NCI-H2107 treated with DMSO at 0.1 percent for 48 hours (cell line): ENCODE data around the gene DCAF7.

Experiments used
- DNase-seq: peaks from one replicate; lab custom pipeline; 2025; ENCODE audit not compliant: unreplicated experiment; lab: John Stamatoyannopoulos, UW

Gene DCAF7

GRCh38 chr17:63543822-63544420 lies 6.4 kb upstream of the DCAF7 start:
- DNase-seq: no peak

GRCh38 chr17:63544467-63545301 lies 5.6 kb upstream of the DCAF7 start:
- DNase-seq: no peak

DNA sequence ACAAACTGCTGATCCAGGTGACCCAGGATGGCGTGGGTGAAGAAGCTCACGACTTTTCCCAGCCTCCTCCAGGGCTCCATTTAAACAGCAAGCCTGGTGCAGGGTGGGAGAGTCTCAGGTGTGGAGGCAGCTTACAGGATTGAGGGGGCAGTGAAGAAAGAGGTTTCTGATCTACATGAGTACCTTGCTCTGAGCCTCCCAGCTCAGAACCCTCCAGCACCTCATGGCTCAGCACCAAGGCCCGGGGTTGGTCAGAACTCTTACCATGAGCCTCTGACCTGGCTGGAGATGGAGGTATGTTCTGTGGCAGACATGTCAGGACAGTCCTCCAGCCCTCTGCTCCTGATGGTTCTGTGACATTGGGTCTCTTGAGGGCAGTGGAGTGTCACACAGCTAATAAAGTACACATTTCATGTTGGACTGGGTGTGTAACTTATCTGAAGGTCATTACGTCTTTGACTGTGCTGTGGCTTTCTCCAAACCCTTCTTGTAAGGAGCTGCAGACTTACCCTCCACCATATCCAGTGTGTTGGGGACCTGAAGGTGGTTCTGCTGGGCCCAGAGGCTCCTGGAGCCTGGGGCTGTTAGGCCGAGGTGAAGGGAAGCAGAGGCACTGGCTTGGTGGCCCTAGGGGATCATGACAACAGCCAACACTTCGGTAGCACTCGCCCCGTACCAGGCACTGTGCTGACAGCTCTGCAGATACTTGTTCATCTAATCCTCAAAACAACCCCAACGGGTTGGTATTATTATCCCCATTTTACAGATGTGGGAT lies 3.8 kb upstream of the DCAF7 start:
- DNase-seq: no peak

GRCh38 chr17:63547083-63547523 lies 3.2 kb upstream of the DCAF7 start:
- DNase-seq: no peak

DNA sequence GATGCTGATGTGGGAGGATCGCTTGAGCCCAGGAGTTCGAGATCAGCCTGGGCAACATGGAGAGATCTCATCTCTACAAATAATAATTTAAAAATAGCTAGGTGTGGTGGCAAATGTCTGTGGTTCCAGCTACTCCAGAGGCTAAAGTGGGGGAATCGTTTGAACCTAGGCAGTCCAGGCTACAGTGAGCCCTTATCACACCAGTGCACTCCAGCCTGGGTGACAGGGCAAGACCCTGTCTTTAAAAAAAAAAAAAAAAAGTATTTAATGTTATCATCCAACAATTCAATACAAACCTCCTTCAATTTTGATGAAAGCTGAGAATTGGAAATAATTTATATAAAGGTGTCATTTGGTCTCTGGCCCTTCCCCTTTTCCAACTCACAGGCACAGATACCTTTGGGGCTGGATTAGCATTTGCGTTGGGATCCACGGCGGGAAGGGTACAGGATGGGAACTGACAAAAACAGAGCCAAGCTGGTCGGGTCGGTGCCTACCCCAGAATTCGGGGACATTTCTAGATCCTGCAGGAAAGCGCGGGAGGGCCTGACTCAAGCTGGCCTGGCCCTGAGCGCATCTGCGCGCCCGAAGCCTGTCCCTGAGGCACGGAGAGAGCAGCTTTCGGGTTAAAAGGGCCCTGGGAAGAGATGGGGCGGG lies 860 bp upstream of the DCAF7 start:
- no peak for DNase-seq

DNA sequence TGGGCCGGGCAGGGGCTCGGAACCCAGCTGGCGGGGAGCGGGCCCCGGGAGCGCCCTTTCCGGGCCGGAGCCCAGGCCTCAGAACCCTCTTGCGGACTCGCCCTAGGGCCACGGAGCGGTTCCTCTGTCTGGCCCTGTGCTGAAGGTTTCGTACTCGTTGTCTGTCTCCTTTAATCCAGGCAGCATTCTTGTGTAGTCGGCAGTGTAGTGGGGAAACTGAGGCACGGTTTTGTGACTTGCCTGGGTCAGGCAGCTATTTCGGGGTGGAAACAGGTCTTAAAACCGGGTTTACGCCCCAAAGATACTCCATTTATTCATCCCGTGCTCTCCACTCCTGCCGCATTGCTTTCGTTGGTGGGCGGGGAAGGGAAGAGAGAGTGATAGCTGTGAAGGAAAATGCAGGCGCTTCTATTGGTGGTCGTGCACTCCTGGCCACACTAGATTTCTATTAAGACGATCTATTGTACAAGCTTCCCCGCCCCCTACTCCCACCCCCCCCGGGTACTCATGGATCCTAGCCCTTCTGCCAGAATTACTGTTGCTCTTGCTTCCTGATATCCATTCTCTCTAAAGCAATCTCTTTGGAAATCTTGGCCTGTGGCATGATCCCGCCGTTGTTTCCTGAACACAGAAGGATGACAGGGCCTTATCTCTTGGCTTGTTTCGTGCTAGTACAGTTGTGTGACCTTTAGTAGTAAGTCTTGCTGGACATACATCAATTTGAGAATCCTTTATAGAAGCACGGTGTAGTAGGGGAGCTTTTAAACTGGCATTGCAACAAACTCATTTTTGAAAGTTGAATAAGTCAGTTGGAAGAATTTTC lies 751 bp downstream of the DCAF7 start:
- DNase-seq: peak; percentile 17

DNA sequence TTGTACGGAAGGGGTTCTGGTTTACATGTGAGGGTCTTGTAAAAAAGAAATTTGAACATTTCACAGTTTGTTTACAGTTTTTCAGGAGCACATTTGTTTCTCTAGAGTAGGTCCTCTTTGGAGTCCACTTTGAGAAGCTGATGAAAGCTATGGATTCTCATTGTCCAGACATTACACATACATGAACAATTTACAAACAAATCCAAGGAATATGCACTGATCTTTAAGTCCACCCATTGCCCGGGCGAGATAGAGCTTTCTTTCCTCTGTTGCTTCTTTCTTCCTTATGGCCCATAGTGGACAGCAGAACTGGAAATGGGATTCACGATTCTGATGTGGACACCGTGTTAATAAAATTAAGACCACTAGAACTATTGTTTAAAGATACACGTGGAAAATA lies 1.9 kb downstream of the DCAF7 start:
- DNase-seq: no peak

- no peak for DNase-seq
These were observed 5.4 kb downstream of the DCAF7 start for GRCh38 chr17:63555500-63556156.

GRCh38 chr17:63557416-63557815 lies 7.1 kb downstream of the DCAF7 start:
- no peak for DNase-seq

DNA sequence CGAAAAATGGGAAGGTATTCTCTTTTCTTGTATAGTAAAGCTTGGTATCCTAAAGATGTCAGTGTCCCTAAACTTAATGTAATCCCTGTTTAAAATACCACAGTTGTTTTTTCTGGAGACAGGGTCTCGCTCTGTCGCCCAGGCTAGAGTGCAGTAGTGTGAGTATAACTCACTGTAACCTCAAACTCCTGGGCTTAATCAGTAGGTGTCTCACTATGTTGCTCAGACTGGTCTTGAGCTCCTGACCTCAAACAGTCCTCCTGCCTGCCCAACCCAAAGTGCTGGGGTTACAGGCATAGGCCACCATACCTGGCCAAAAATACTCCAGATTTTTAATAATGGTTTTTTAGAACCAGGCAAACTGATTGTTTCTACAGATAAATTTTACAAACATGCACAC lies 8.2 kb downstream of the DCAF7 start:
- no peak for DNase-seq

- DNase-seq: no peak
These were observed 11.5 kb downstream of the DCAF7 start for GRCh38 chr17:63561819-63562218.

GRCh38 chr17:63563339-63563738 lies 13.1 kb downstream of the DCAF7 start:
- DNase-seq: no peak

DNA sequence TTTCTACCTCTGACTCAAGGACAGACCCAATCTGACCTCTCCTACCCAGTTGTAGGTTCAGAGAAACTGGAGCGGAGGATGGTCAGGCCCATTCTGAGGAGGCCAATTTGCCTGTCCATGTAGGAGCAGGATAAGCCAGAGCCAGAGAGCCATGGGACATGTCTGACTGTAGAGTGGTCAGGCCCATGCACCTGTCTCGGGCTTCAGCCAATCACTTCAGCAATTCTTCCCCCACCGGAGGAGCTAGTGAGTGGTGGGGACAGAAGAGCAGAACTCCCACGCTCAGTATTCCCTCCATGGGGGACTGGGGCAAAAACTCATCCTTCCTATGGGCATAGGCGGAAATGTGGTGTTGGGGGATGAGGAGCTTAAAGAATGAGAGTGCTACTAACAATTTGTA lies 14.3 kb downstream of the DCAF7 start:
- DNase-seq: no peak

GRCh38 chr17:63567229-63567628 lies 17.0 kb downstream of the DCAF7 start:
- DNase-seq: no peak

- DNase-seq: no peak
These were observed 18.3 kb downstream of the DCAF7 start for GRCh38 chr17:63568563-63568962.

DNA sequence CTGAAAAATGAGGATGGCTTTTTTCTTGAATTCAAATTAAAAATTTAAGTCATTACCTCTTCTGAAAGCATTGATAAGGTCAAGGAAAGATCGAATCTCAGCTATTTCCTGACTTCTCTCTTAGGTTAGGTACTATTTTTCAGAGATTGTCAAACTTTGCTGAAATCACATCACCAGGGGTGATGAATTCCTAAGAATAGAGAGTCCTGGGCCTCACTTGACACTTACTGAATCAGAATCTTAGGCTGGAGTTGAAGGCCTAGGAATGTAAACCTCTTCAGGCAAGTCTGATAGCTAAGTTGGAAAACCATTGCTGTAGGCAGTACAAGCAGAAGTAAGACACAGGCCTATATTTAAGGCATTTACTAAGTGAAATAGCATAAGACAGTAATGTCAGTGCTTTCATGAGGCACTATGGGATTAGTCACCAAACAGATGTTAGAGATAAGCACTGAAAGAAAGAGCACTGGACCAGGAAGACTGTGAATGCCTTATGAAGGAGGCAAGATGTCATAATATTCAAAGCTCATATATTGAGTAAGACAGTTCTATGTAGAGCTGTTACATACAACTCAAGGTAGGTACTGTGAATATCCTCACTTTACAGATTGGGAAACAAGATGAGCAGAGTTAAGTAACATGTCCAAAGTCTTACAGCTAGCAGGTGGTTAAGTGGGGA lies 21.5 kb downstream of the DCAF7 start:
- DNase-seq: no peak

- no peak for DNase-seq
These were observed 23.4 kb downstream of the DCAF7 start for GRCh38 chr17:63573634-63574033.

GRCh38 chr17:63578027-63578768 lies 27.9 kb downstream of the DCAF7 start:
- DNase-seq: no peak

DNA sequence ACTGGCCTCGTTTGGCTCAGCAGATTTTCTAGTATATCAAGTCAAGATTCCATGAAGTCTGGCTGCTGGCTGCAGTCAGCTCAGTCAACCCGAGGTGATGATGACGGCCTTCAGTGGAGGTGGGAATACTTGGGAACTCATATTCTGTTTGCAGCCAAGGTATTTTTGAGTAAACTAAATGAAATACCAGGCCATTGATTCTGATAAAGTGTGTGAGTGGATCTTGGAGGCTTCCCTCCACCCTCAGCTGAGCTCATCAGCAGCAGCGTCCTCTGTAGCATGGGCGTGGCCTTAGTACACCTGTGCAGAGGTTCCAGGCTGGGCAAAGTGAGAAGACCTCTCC lies 28.5 kb downstream of the DCAF7 start:
- DNase-seq: no peak
